OCI-LY7 (cell line): ENCODE data around the gene SYNGR4.
A peak's percentile ranks its signal among the peaks of the same experiment; 100 is the strongest.

Experiments
- CTCF ChIP-seq: fragments of 200-600 bp; sonication (generic); conservative IDR thresholded peaks from 2 replicates; pipeline ENCODE4 v1.5.1; 2014; ENCODE audit warnings: mild to moderate bottlenecking, antibody characterized with exemption, low read length, moderate library complexity, mixed read lengths
- EZH2phosphoT487 ChIP-seq: fragments of 200-600 bp; sonication (generic); IDR thresholded peaks from 2 replicates; pipeline ENCODE4 v1.6.1; 2018; ENCODE audit warnings: low read depth, borderline replicate concordance, mild to moderate bottlenecking, mixed run types, antibody characterized with exemption, low read length, moderate library complexity, mixed read lengths

GRCh38 chr19:48319647-48320541 is 44.3 kb upstream of the SYNGR4 start:
- TF ChIP-seq CTCF (peak; percentile 96), EZH2phosphoT487 (no peak)
